Activated naive CD8-positive, alpha-beta T cell (primary cell): Measurements from ENCODE around the gene GNE.
"Not testable (repeated sequence)": the region's sequence is repeated elsewhere in the genome, so short reads cannot be mapped to it uniquely, and the experiment has no call there.

Experiments used
- H3K27ac Mint-ChIP-seq: one replicate; pipeline ENCODE4 v1.8.0; 2021; ENCODE audit warnings: mixed read lengths
- H3K27me3 Mint-ChIP-seq: one replicate; pipeline ENCODE4 v1.8.0; 2021; ENCODE audit warnings: mixed read lengths
- H3K36me3 Mint-ChIP-seq: one replicate; pipeline ENCODE4 v1.8.0; 2021; ENCODE audit warnings: mixed read lengths
- H3K4me1 Mint-ChIP-seq: one replicate; pipeline ENCODE4 v1.8.0; 2021; ENCODE audit warnings: low read depth, mixed read lengths
- H3K4me3 Mint-ChIP-seq: one replicate; pipeline ENCODE4 v1.8.0; 2021; ENCODE audit warnings: mild to moderate bottlenecking, mixed read lengths
- H3K9me3 Mint-ChIP-seq: one replicate; pipeline ENCODE4 v1.8.0; 2021; ENCODE audit warnings: low read depth, mixed read lengths

Gene GNE

GRCh38 chr9:36207546-36208012, 50.7 kb downstream of the GNE start:
- Mint-ChIP-seq H3K36me3 (peaks cover 3% of the 10 kb centered on the region), H3K4me3 (peak overlapping the region; percentile 17), H3K9me3 (no peaks in the 10 kb centered on the region), H3K4me1 (peaks cover 44% of the 10 kb centered on the region), H3K27me3 (no peaks in the 10 kb centered on the region), H3K27ac (peak overlapping the region; percentile 86)

- H3K27me3 Mint-ChIP-seq: no peaks in the 10 kb centered on the region
- peaks cover 3% of the 10 kb centered on the region for H3K36me3 Mint-ChIP-seq
- peaks cover 46% of the 10 kb centered on the region for H3K4me1 Mint-ChIP-seq
Measured at GRCh38 chr9:36207016-36207415, 51.2 kb downstream of the GNE start.

GRCh38 chr9:36204906-36205547, 53.2 kb downstream of the GNE start:
- H3K27ac Mint-ChIP-seq: peak overlapping the region; percentile 34
- H3K27me3 Mint-ChIP-seq: no peaks in the 10 kb centered on the region
- H3K36me3 Mint-ChIP-seq: peaks cover 3% of the 10 kb centered on the region
- H3K4me1 Mint-ChIP-seq: peaks cover 38% of the 10 kb centered on the region
- H3K9me3 Mint-ChIP-seq: no peaks in the 10 kb centered on the region
- H3K4me3 Mint-ChIP-seq: no peak overlapping the region

More at GRCh38 chr9:36207016-36207415, 51.2 kb downstream of the GNE start:
- Mint-ChIP-seq H3K27ac (peak overlapping the region; percentile 52), H3K4me3 (no peak overlapping the region), H3K9me3 (no peaks in the 10 kb centered on the region)

GRCh38 chr9:36194326-36195000, 63.8 kb downstream of the GNE start:
- Mint-ChIP-seq H3K27ac (peak overlapping the region; percentile 13), H3K4me3 (peak overlapping the region; percentile 99), H3K27me3 (no peaks in the 10 kb centered on the region)

GRCh38 chr9:36193023-36193422, 65.2 kb downstream of the GNE start:
- Mint-ChIP-seq H3K27me3 (no peaks in the 10 kb centered on the region), H3K27ac (no peak overlapping the region), H3K4me3 (peak overlapping the region; percentile 99), H3K36me3 (peaks cover 10% of the 10 kb centered on the region), H3K9me3 (no peaks in the 10 kb centered on the region), H3K4me1 (peaks cover 50% of the 10 kb centered on the region)

More at GRCh38 chr9:36194326-36195000, 63.8 kb downstream of the GNE start:
- H3K36me3 Mint-ChIP-seq: peaks cover 10% of the 10 kb centered on the region
- no peaks in the 10 kb centered on the region for H3K9me3 Mint-ChIP-seq
- peaks cover 50% of the 10 kb centered on the region for H3K4me1 Mint-ChIP-seq

GRCh38 chr9:36192196-36192595, 66.1 kb downstream of the GNE start:
- peak overlapping the region; percentile 99 for H3K4me3 Mint-ChIP-seq
- peaks cover 46% of the 10 kb centered on the region for H3K4me1 Mint-ChIP-seq
- no peaks in the 10 kb centered on the region for H3K9me3 Mint-ChIP-seq

GRCh38 chr9:36191686-36192085, 66.6 kb downstream of the GNE start:
- H3K27me3 Mint-ChIP-seq: no peaks in the 10 kb centered on the region
- H3K36me3 Mint-ChIP-seq: peaks cover 7% of the 10 kb centered on the region
- peak overlapping the region; percentile 91 for H3K27ac Mint-ChIP-seq
- H3K9me3 Mint-ChIP-seq: no peaks in the 10 kb centered on the region
- peak overlapping the region; percentile 99 for H3K4me3 Mint-ChIP-seq
- peaks cover 44% of the 10 kb centered on the region for H3K4me1 Mint-ChIP-seq

More at GRCh38 chr9:36192196-36192595, 66.1 kb downstream of the GNE start:
- H3K36me3 Mint-ChIP-seq: peaks cover 7% of the 10 kb centered on the region
- H3K27ac Mint-ChIP-seq: peak overlapping the region; percentile 91
- H3K27me3 Mint-ChIP-seq: no peaks in the 10 kb centered on the region

GRCh38 chr9:36191290-36191645, 67.0 kb downstream of the GNE start:
- Mint-ChIP-seq H3K9me3 (no peaks in the 10 kb centered on the region), H3K36me3 (peaks cover 7% of the 10 kb centered on the region), H3K4me3 (peak overlapping the region; percentile 99), H3K27ac (peak overlapping the region; percentile 91), H3K27me3 (no peaks in the 10 kb centered on the region), H3K4me1 (peaks cover 41% of the 10 kb centered on the region)

- Mint-ChIP-seq H3K4me1 (peaks cover 41% of the 10 kb centered on the region), H3K27ac (peak within 1 kb of the TSS; percentile 91), H3K4me3 (peak within 1 kb of the TSS; percentile 99), H3K27me3 (no peaks in the 10 kb centered on the region), H3K36me3 (peaks cover 7% of the 10 kb centered on the region), H3K9me3 (no peaks in the 10 kb centered on the region)
Measured at GRCh38 chr9:36190388-36191289, 67.6 kb downstream of the GNE start, which contains the start of gene CLTA. Gene CLTA, plus strand, starts transcription at chr9:36190921. Its CDS starts 136 bp downstream, at chr9:36191057.

GRCh38 chr9:36189976-36190375, 68.3 kb downstream of the GNE start:
- peak overlapping the region; percentile 99 for H3K4me3 Mint-ChIP-seq
- no peaks in the 10 kb centered on the region for H3K9me3 Mint-ChIP-seq
- no peak overlapping the region for H3K27ac Mint-ChIP-seq
- peaks cover 37% of the 10 kb centered on the region for H3K4me1 Mint-ChIP-seq
- H3K27me3 Mint-ChIP-seq: no peaks in the 10 kb centered on the region
- peaks cover 7% of the 10 kb centered on the region for H3K36me3 Mint-ChIP-seq

GRCh38 chr9:36188212-36188611, 70.0 kb downstream of the GNE start:
- H3K9me3 Mint-ChIP-seq: no peaks in the 10 kb centered on the region
- H3K4me3 Mint-ChIP-seq: no peak overlapping the region
- peaks cover 20% of the 10 kb centered on the region for H3K4me1 Mint-ChIP-seq
- H3K27ac Mint-ChIP-seq: no peak overlapping the region
- H3K36me3 Mint-ChIP-seq: peaks cover 4% of the 10 kb centered on the region
- H3K27me3 Mint-ChIP-seq: no peaks in the 10 kb centered on the region

GRCh38 chr9:36187414-36187813, 70.8 kb downstream of the GNE start:
- Mint-ChIP-seq H3K27me3 (no peaks in the 10 kb centered on the region), H3K4me3 (no peak overlapping the region), H3K4me1 (peaks cover 12% of the 10 kb centered on the region), H3K27ac (no peak overlapping the region), H3K36me3 (no peaks in the 10 kb centered on the region), H3K9me3 (no peaks in the 10 kb centered on the region)

- not testable (repeated sequence) for H3K4me1 Mint-ChIP-seq, H3K9me3 Mint-ChIP-seq, H3K27me3 Mint-ChIP-seq, H3K36me3 Mint-ChIP-seq, H3K4me3 Mint-ChIP-seq, H3K27ac Mint-ChIP-seq
Measured at GRCh38 chr9:36180243-36180642, 78.0 kb downstream of the GNE start.

GRCh38 chr9:36177571-36177970, 80.7 kb downstream of the GNE start:
- no peaks in the 10 kb centered on the region for H3K9me3 Mint-ChIP-seq
- no peak overlapping the region for H3K27ac Mint-ChIP-seq
- no peak overlapping the region for H3K4me3 Mint-ChIP-seq
- H3K36me3 Mint-ChIP-seq: no peaks in the 10 kb centered on the region
- no peaks in the 10 kb centered on the region for H3K4me1 Mint-ChIP-seq
- H3K27me3 Mint-ChIP-seq: no peaks in the 10 kb centered on the region

GRCh38 chr9:36176496-36176895, 81.8 kb downstream of the GNE start:
- not testable (repeated sequence) for H3K36me3 Mint-ChIP-seq, H3K27ac Mint-ChIP-seq, H3K27me3 Mint-ChIP-seq, H3K4me3 Mint-ChIP-seq, H3K4me1 Mint-ChIP-seq, H3K9me3 Mint-ChIP-seq
